HG02798 (cell line): ENCODE results near the gene TFDP1.

ENCODE experiments used
- ATAC-seq: cut with Tn5 transposase; IDR thresholded peaks from one replicate; pipeline ENCODE4 v1.9.1; 2021; ENCODE audit warnings: mild to moderate bottlenecking; ENCODE audit not compliant: unreplicated experiment, poor library complexity

The TFDP1 gene

DNA sequence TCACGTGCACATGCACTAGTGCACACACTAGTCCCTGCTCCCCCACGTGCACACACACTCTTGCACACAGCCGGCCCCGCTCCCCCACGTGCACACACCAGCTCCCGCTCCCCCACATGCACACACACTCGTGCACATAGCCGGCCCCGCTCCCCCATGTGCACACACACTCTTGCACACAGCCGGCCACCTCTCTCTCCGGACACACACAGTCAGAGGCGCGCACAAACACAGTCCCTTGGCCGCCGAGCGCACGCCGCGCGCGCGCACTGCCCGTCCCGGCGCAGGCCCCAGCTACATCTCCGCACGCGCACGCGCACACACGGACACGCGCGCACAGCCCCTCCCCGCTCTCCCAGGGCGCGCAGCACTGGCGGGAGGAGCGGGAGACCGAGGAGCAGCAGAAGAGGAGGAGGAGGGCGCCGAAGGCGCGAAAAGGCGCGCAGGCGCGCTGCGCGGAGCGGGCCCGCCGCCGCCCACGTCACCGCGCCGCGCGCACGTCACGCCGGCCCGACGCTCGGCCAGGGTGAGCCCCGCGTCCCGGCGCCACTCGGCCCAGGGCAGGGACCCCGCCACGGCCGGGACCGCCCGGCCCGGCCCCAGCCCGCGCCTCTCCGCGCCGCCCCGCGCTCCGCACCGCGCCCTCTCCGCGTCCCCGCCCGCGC lies at the start of gene TFDP1:
Gene TFDP1, plus strand, starts transcription at position 549 of the 665 bp plus-strand sequence. CDS start 1,085 bp downstream, outside the sequence.
- peak; percentile 87 for ATAC-seq

DNA sequence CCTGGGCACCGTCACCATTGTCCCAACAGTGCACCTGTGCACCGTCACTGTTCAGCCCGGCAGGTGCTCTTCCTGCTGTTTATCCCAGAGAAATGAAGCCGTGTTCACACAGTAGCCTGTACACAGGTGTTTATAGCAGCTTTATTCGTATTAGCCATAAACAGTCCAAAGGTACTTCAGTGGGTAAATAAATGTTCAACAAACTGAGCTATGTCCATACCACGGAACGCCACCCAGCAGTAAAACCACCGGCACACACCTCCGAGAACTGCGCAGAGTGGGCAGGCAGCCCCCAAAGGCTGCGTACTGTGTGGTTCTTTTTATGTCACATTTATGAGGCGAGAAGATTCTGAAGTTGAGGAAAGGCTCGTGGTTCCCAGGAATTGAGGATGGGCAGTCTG lies 49.2 kb upstream of the TFDP1 start:
- ATAC-seq = no peak

- no peak for ATAC-seq
Observed at GRCh38 chr13:113536461-113537110, 48.0 kb upstream of the TFDP1 start.

- no peak for ATAC-seq
Observed at GRCh38 chr13:113537205-113537604, 47.3 kb upstream of the TFDP1 start.

DNA sequence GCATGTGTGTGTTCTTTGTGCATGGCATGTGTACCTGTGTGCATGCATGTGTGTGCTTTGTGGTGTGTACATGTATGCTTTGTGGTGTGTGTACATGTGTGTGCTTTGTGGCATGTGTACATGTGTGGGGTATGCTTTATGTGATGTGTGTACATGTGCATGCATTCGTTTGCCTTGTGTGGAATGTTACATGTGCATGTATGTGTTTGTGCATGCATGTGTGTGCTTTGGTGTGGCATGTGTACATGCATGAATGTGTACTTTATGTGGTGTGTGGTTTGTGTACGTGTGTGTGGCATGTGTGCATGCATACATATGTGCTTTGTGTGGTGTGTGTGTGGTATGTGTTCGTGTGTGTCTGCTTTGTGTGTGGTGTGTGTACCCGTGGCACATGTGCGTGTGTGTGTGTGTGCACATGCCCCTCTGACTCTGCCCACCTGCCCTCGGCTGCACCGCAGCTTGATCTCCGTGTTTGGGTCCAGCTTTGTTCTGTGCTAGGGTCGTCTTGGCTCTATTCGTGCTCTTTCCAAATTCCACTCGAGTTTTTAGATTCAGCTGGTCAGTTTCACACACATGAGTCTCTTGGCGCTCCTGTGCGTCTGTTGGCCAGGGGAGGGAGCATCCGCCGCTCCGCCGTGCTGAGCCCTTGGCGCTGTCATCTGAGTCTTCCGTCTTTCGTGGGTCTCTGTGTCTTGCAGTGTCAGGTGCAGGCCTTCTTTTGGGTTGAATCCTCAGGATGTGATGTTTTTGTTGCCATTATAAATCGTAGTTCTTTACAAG lies 46.5 kb upstream of the TFDP1 start:
- ATAC-seq = no peak

DNA sequence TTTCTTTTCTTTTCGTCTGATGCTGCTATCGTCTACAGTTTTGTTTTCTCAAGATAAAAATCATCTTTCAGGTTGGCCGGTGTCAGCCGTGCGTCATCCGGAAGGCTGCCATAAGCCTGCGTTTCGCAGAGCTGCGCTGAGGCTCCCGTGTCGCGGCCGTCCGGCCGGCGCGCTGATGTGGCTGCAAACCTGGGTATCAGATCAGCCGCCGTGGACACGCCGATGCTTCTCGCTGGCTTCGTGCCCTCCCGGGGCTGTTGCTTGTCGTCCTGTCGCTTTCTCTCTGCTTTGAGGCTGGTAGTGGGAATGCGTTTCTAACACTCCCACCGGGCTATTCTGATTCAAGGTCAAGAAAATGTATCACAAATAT lies 45.9 kb upstream of the TFDP1 start:
- no peak for ATAC-seq

GRCh38 chr13:113539176-113539575 lies 45.4 kb upstream of the TFDP1 start:
- no peak for ATAC-seq

DNA sequence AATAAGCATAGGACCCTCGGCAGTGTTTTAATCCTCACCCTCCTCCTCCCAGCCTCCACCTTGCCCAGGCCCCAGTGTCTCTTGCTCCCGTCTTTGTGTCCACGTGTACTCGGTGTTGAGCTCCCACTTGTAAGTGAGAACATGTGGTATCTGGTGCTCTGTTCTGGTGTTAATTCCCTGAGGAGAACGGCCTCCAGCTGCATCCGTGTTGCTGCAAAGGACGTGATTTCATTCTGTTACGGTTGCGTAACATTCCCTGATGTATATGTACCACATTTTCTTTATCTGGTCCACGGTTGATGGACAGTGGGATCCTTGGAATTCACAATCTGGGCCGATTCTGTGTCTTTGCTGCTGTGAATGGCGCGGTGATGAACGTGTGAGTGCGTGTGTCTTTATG lies 44.7 kb upstream of the TFDP1 start:
- no peak for ATAC-seq

GRCh38 chr13:113540523-113540922 lies 44.0 kb upstream of the TFDP1 start:
- ATAC-seq = no peak

DNA sequence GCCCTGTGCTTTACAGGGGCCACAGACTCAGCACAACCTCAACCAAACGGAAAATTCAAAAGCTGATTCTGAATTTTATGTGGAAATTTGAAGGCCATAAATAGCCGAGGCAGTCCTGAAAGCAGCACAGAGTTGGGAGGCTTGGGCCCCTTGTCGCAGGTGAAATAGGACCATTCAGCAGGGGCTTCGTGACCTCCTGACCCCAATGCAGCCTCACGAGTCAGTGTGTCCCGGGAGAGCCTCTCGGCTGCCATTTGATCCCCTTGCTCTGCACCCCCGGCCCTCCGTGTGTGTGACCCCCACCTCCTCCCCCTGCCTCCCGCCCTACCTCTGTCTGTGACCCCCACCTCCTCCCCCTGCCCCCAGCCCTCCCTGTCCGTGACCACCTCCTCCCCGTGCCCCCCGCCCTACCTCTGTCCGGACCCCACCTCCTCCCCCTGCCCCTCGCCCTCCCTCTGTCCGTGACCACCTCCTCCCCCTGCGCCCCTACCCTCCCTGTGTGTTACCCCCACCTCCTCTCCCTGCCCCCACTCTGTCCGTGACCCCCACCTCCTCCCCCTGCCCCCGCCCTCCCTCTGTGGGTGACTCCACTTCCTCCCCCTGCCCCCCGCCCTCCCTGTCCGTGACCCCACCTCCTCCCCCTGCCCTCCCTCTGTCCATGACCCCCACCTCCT lies 41.7 kb upstream of the TFDP1 start:
- ATAC-seq = no peak

- ATAC-seq = no peak
Observed at GRCh38 chr13:113544071-113544891, 40.3 kb upstream of the TFDP1 start.

DNA sequence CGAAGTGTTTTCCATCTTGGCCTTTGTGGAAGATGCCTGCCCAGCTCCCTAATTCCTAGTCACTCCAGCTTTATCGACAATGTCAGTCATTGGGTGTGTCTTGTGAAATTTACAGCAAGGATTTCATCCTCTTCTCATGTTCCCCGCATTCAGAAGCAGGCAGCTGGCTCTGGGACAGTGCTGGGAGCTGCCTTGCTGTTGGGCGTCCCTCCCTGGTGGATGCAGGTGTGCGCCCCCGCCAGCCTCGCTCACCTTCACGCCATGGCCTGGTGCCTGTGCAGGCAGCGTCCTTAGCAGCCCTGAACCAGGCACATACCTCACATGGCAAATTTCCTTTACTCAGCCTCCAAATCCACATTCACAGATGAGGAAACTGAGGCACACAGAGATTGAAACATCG lies 39.7 kb upstream of the TFDP1 start:
- no peak for ATAC-seq

DNA sequence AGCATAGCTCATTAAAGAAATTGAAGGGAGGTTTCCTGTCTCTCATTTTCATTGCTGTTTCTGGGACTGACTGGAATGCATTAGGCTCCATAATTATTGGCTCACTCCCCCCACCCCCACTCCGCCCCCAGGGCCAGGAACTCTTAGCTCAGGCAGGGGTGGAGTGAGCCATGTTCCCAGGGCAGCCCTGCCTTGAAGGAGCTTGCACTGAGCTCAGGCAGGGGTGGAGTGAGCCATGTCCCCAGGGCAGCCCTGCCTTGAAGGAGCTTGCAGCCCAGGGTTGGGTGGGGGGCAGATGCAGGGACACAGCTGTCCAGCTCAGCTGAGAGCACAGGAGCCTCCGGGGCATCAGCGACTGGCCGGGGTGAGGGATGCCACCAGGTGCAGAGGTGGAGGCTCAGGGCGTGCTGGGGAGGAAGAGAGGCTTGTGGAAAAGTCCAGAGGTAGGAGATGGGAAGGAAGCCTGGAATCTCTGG lies 39.1 kb upstream of the TFDP1 start:
- ATAC-seq = no peak

- no peak for ATAC-seq
Observed at GRCh38 chr13:113545931-113546516, 38.5 kb upstream of the TFDP1 start.

GRCh38 chr13:113546571-113547237 lies 37.8 kb upstream of the TFDP1 start:
- no peak for ATAC-seq

DNA sequence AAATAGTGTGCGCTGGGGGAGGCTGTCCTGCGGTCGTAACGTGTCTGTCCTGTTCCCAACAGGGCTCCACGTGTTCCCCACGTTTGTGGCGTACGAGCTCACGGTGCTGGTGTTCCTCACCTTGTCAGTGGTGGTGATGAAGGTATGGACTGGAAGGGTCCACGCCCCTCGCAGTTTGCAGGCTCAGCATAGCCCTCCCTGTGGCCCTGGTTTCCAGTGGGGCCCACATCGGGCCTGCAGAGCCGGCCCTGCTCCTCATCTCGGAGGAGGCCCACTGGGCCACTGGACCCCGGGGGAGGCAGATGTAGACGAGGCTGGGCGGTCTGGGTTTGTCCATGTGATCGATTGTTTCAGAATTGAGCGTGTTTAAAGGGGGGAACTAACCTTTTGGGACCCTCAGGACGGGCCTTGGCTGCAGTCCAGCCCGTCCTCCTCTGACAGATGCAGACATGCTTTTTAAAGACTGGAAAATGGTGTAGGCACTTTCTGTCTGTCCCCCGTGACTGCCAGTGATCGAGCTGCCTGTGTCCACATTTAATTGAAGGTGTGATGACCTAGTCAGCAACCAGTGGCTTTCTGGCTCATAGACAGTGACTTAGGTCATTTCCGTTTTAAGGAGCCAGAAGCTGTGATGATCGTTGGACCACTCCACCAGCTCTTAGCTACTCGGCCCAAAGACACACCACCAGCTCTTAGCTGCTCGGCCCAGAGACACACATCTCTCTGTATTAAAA lies 37.1 kb upstream of the TFDP1 start:
- ATAC-seq = no peak

- ATAC-seq = no peak
Observed at GRCh38 chr13:113548171-113548641, 36.3 kb upstream of the TFDP1 start.
